Suprapubic skin (tissue), 4 donors: ENCODE results near the gene MAFF. TPM values are rescaled to one million over a fixed set of nuclear protein-coding genes. Genes with fewer than 3 reads are reported as not detected.

Experiments used
- DNase-seq, 2 donors: peaks; one replicate each; pipeline ENCODE4 v3.0.0-alpha.2; 2019; ENCODE audit warnings: low spot score in 2 of 2
- H3K27ac ChIP-seq: fragments of 200-600 bp; sonication (generic); one replicate; pipeline ENCODE4 v1.5.1; 2019
- H3K27me3 ChIP-seq: fragments of 200-600 bp; sonication (generic); one replicate; pipeline ENCODE4 v1.5.1; 2019
- H3K36me3 ChIP-seq: fragments of 200-600 bp; sonication (generic); one replicate; pipeline ENCODE4 v1.5.1; 2019
- H3K4me1 ChIP-seq: fragments of 200-600 bp; sonication (generic); one replicate; pipeline ENCODE4 v1.5.1; 2019
- H3K4me3 ChIP-seq: fragments of 200-600 bp; sonication (generic); one replicate; pipeline ENCODE4 v1.5.1; 2019; ENCODE audit warnings: mild to moderate bottlenecking
- H3K9me3 ChIP-seq: fragments of 200-600 bp; sonication (generic); one replicate; pipeline ENCODE4 v1.5.1; 2019
- EP300 ChIP-seq: sonication (generic); formaldehyde crosslinking; IDR thresholded peaks from one replicate; pipeline ENCODE4 v1.6.1; 2017; ENCODE audit warnings: antibody characterized with exemption
- POLR2A ChIP-seq, 2 donors: fragments of 450-650 bp; IDR thresholded peaks; one replicate each; pipeline ENCODE4 v1.6.1; 2017; ENCODE audit warnings: antibody characterized with exemption in 2 of 2, mild to moderate bottlenecking in 2 of 2, moderate library complexity in 2 of 2
- POLR2AphosphoS5 ChIP-seq, 3 donors: sonication (generic); formaldehyde crosslinking; IDR thresholded peaks; one replicate each; pipeline ENCODE4 v1.6.1; 2017; ENCODE audit warnings: antibody characterized with exemption in 3 of 3
- WGBS: methylation state at CpG from one replicate; pipeline ENCODE4 v1.1.5; 2018; 5-methylcytosine and 5-hydroxymethylcytosine counted together
- total RNA-seq, 4 donors: library from RNA; depleted of rRNA; stranded (reverse); fragments of >200 nt; gene quantifications; one replicate each; pipeline ENCODE4 v1.1.0, GENCODE V29; 2016
- TF ChIP-seq, protein P1 (sequence below), 2 donors: fragments of 200-600 bp in 1 of 2; fragments of 450-650 bp in 1 of 2; sonication (generic) in 1 of 2; IDR thresholded peaks; one replicate each; pipeline ENCODE4 v1.5.1; 2016 to 2019; ENCODE audit warnings: antibody characterized with exemption in 2 of 2, mild to moderate bottlenecking in 1 of 2, moderate library complexity in 1 of 2

The MAFF gene
- total RNA-seq, 4 donors from 2014 or later, result 27.3 to 70.1 (median 52.8) TPM

GRCh38 chr22:38170469-38170868, 31.3 kb upstream of the MAFF start:
- peak in 1 of 2 donors; percentile 44 for DNase-seq
- no peak overlapping the region for H3K27ac ChIP-seq
- peaks cover 31% of the 10 kb centered on the region for H3K4me1 ChIP-seq
- 96% methylated on average over 5 of the region's 5 CpGs for WGBS
- H3K27me3 ChIP-seq, result no peaks in the 10 kb centered on the region
- TF ChIP-seq, protein P1, sequence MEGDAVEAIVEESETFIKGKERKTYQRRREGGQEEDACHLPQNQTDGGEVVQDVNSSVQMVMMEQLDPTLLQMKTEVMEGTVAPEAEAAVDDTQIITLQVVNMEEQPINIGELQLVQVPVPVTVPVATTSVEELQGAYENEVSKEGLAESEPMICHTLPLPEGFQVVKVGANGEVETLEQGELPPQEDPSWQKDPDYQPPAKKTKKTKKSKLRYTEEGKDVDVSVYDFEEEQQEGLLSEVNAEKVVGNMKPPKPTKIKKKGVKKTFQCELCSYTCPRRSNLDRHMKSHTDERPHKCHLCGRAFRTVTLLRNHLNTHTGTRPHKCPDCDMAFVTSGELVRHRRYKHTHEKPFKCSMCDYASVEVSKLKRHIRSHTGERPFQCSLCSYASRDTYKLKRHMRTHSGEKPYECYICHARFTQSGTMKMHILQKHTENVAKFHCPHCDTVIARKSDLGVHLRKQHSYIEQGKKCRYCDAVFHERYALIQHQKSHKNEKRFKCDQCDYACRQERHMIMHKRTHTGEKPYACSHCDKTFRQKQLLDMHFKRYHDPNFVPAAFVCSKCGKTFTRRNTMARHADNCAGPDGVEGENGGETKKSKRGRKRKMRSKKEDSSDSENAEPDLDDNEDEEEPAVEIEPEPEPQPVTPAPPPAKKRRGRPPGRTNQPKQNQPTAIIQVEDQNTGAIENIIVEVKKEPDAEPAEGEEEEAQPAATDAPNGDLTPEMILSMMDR (IDR thresholded peaks at IDR 0.05), result no peak
- TF ChIP-seq POLR2AphosphoS5 (IDR thresholded peaks at IDR 0.05), result no peak
- TF ChIP-seq EP300, result no peak
- TF ChIP-seq POLR2A (IDR thresholded peaks at IDR 0.05), result no peak
- H3K4me3 ChIP-seq, result no peak overlapping the region
- H3K9me3 ChIP-seq, result no peaks in the 10 kb centered on the region
- peaks cover 16% of the 10 kb centered on the region for H3K36me3 ChIP-seq

DNA sequence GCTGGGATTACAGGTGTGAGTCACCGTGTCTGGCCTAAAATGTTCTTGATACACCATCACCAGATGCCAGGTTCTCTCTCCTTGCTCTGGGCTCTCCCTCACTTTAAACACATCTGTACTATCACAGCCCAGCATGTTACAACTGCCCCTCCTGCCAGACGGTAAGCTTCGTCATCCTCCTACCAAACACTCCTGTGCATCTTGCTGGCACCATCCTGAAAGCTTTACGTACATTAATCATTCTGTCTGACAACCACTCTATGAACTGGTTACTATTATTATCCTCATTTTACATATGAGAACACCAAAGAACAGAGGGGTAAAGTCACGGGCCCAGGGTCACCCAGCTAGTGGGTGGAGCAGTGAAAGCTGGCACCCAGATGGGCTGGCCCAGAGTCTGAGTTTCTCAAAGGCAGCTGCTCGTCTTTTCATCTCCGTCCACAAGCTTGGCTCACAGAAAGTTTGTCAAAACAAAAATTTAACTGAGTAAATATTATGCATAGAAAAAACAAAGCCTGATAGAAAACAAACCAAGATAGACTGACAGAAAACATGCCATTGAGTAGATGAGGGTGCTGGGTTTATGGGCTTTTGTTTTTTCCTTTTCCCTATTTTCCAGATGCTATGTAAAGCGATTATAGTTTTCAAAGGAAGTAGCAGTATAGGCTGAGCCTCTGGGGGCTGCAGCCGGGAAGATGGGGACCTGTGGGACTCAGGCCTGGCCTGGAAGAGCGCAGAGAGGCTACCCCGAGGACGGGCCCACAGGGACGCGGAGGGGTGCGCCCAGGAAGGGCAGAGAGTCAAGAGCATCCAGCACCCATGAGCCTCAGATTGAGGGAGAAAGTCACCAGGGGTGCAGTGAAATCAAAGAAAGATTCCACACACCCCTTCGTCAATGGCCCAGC, 29.6 kb upstream of the MAFF start:
- peak in 1 of 2 donors; percentile 48 for DNase-seq

DNA sequence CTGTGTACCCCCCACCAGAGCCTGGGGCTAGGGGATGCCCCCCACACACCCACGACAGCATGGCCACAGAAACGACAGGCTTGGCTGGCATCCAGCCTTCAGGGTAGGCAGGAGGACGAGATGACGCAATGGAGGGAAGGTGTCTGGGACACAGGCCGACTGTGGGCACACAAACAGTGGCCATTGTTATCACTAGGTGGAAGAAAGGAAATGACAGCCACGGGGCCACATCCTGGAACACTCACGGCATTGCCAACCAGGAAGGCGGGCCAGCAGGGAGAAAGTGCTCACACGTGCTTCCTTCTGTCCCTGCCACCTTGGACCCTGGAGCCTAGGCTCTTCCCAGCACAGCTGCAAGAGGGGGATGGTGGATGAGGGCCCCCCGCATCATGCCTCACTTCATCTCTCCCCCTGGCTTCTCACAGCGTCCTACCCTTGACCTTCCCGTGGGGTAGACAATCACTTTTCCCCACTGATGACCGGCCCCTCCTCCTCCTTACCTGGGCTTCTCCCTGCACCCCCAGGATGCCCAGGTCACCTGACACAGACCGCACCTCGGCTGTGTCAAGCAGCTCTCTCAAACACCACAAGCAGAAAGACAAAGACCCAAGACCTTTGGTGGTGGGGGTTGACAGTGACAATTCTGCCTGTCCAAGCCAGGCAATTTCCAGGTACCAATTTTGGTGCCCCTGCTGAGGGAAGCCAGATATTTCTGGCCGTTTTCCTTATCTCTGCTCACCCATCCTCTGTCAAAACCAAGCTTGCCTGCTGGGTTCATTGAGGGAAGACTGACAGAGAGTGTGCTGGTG, 28.8 kb upstream of the MAFF start:
- H3K4me3 ChIP-seq, result no peak overlapping the region
- 47% methylated on average over 16 of the region's 16 CpGs for whole genome bisulfite sequencing
- no peaks in the 10 kb centered on the region for H3K27me3 ChIP-seq
- peak overlapping the region; percentile 82 for H3K27ac ChIP-seq
- peak; percentile 84 to 87 for DNase-seq
- H3K9me3 ChIP-seq, result no peaks in the 10 kb centered on the region
- peaks cover 53% of the 10 kb centered on the region for H3K4me1 ChIP-seq
- TF ChIP-seq, protein P1 (IDR thresholded peaks at IDR 0.05), result no peak
- TF ChIP-seq POLR2AphosphoS5 (IDR thresholded peaks at IDR 0.05), result peak in 2 of 3 donors; percentile 79 to 81
- no peak for TF ChIP-seq EP300
- TF ChIP-seq POLR2A (IDR thresholded peaks at IDR 0.05), result no peak
- H3K36me3 ChIP-seq, result peaks cover 3% of the 10 kb centered on the region

More for the DNA sequence above, 29.6 kb upstream of the MAFF start:
- H3K4me3 ChIP-seq, result no peak overlapping the region
- H3K9me3 ChIP-seq, result no peaks in the 10 kb centered on the region
- H3K36me3 ChIP-seq, result peaks cover 6% of the 10 kb centered on the region
- H3K4me1 ChIP-seq, result peaks cover 48% of the 10 kb centered on the region
- peak overlapping the region; percentile 82 for H3K27ac ChIP-seq
- TF ChIP-seq POLR2AphosphoS5 (IDR thresholded peaks at IDR 0.05), result peak in 1 of 3 donors; percentile 3
- TF ChIP-seq POLR2A (IDR thresholded peaks at IDR 0.05), result no peak
- TF ChIP-seq, protein P1 (IDR thresholded peaks at IDR 0.05), result no peak
- no peaks in the 10 kb centered on the region for H3K27me3 ChIP-seq
- WGBS, result 42% methylated on average over 15 of the region's 16 CpGs

DNA sequence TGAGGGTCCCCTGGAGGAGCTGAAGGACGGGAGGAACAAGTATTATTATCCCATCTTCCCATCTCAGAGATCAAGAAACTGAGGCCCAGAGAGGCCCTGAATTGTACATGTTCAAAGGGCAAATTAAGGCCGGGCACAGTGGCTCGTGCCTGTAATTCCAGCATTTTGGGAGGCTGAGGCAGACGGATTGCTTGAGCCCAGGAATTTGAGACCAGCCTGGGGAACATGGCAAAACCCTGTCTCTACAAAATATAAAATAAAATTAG, 28.2 kb upstream of the MAFF start:
- H3K4me3 ChIP-seq, result no peak overlapping the region
- H3K9me3 ChIP-seq, result no peaks in the 10 kb centered on the region
- TF ChIP-seq, protein P1 (IDR thresholded peaks at IDR 0.05), result no peak
- TF ChIP-seq EP300, result no peak
- TF ChIP-seq POLR2AphosphoS5 (IDR thresholded peaks at IDR 0.05), result no peak
- no peak for TF ChIP-seq POLR2A (IDR thresholded peaks at IDR 0.05)
- 98% methylated on average over 4 of the region's 4 CpGs for WGBS
- DNase-seq, result no peak
- no peak overlapping the region for H3K27ac ChIP-seq
- H3K27me3 ChIP-seq, result no peaks in the 10 kb centered on the region
- peaks cover 54% of the 10 kb centered on the region for H3K4me1 ChIP-seq
- H3K36me3 ChIP-seq, result no peaks in the 10 kb centered on the region

- WGBS, result 92% methylated on average over 14 of the region's 14 CpGs
- Histone ChIP-seq H3K4me3 (no peak overlapping the region), H3K27ac (no peak overlapping the region), H3K4me1 (peaks cover 61% of the 10 kb centered on the region), H3K36me3 (no peaks in the 10 kb centered on the region), H3K27me3 (no peaks in the 10 kb centered on the region), H3K9me3 (no peaks in the 10 kb centered on the region)
- peak in 1 of 2 donors; percentile 65 for DNase-seq
- TF ChIP-seq POLR2AphosphoS5 (IDR thresholded peaks at IDR 0.05) (no peak), POLR2A (IDR thresholded peaks at IDR 0.05) (no peak), EP300 (no peak)
- TF ChIP-seq, protein P1 (IDR thresholded peaks at IDR 0.05), result no peak
These were observed 27.2 kb upstream of the MAFF start for GRCh38 chr22:38174626-38175025.
